Measurements from ENCODE around the gene CHRNA5. TPM values are rescaled to one million over a fixed set of nuclear protein-coding genes. Genes with fewer than 3 reads are reported as not detected.

The CHRNA5 gene
- total and polyA plus RNA-seq, 2 experiments from 2014 or later: 1.1 to 3.1 TPM

GRCh38 chr15:78633348-78633747 is 68.0 kb downstream of the CHRNA5 start:
- Histone ChIP-seq H3K4me2 (no peak overlapping the region), H3K36me3 (replicated peaks; ENCODE audit: insufficient read depth, low read depth) (no peaks in the 10 kb centered on the region), H3K4me1 (ENCODE audit: insufficient read depth) (no peaks in the 10 kb centered on the region), H3K9me2 (replicated peaks; ENCODE audit: insufficient read depth) (no peaks in the 10 kb centered on the region), H3K27ac (no peak overlapping the region), H3K27me3 (peaks cover 6% of the 10 kb centered on the region), H3K4me3 (no peak overlapping the region), H4K20me1 (ENCODE audit: insufficient read depth, poor library complexity, severe bottlenecking) (no peaks in the 10 kb centered on the region), H3K9me3 (ENCODE audit: low read depth) (no peaks in the 10 kb centered on the region), H2AFZ (no peak overlapping the region), H3K79me2 (no peaks in the 10 kb centered on the region)
- DNase-seq (ENCODE audit: low spot score): no peak
- TF ChIP-seq EZH2phosphoT487 (IDR thresholded peaks at IDR 0.05; ENCODE audit: low read depth, severe bottlenecking, unreplicated experiment) (no peak), CTCF (IDR thresholded peaks at IDR 0.05; ENCODE audit: poor library complexity) (no peak), EZH2 (IDR thresholded peaks at IDR 0.05; ENCODE audit: borderline replicate concordance) (no peak)
- WGBS (ENCODE audit: low lambda C conversion rate, missing lambda C conversion rate): 92% methylated on average over 2 of the region's 2 CpGs

- Histone ChIP-seq H2AFZ (no peak overlapping the region), H3K4me3 (no peak overlapping the region), H3K9me2 (replicated peaks; ENCODE audit: insufficient read depth) (no peaks in the 10 kb centered on the region), H3K9me3 (ENCODE audit: low read depth) (no peaks in the 10 kb centered on the region), H3K27ac (no peak overlapping the region), H4K20me1 (ENCODE audit: insufficient read depth, poor library complexity, severe bottlenecking) (no peaks in the 10 kb centered on the region), H3K27me3 (peaks cover 3% of the 10 kb centered on the region), H3K4me2 (no peak overlapping the region), H3K36me3 (replicated peaks; ENCODE audit: insufficient read depth, low read depth) (no peaks in the 10 kb centered on the region), H3K4me1 (ENCODE audit: insufficient read depth) (no peaks in the 10 kb centered on the region), H3K79me2 (no peaks in the 10 kb centered on the region)
- no peak for TF ChIP-seq CTCF (IDR thresholded peaks at IDR 0.05; ENCODE audit: poor library complexity)
- WGBS (ENCODE audit: low lambda C conversion rate, missing lambda C conversion rate): 92% methylated on average over 12 of the region's 12 CpGs
- DNase-seq (ENCODE audit: low spot score): no peak
Observed at GRCh38 chr15:78634210-78635145, 69.2 kb downstream of the CHRNA5 start.

- TF ChIP-seq EZH2phosphoT487 (IDR thresholded peaks at IDR 0.05; ENCODE audit: low read depth, severe bottlenecking, unreplicated experiment): no peak
- TF ChIP-seq EZH2 (IDR thresholded peaks at IDR 0.05; ENCODE audit: borderline replicate concordance): no peak
- no peak for TF ChIP-seq CTCF (IDR thresholded peaks at IDR 0.05; ENCODE audit: poor library complexity)
- Histone ChIP-seq H3K27ac (no peak overlapping the region), H3K79me2 (no peaks in the 10 kb centered on the region), H2AFZ (no peak overlapping the region), H3K4me1 (ENCODE audit: insufficient read depth) (peaks cover under 1% of the 10 kb centered on the region), H3K27me3 (peaks cover 3% of the 10 kb centered on the region), H3K9me3 (ENCODE audit: low read depth) (no peaks in the 10 kb centered on the region), H3K9me2 (replicated peaks; ENCODE audit: insufficient read depth) (no peaks in the 10 kb centered on the region), H3K4me2 (no peak overlapping the region), H3K36me3 (replicated peaks; ENCODE audit: insufficient read depth, low read depth) (no peaks in the 10 kb centered on the region), H4K20me1 (ENCODE audit: insufficient read depth, poor library complexity, severe bottlenecking) (no peaks in the 10 kb centered on the region), H3K4me3 (no peak overlapping the region)
- DNase-seq (ENCODE audit: low spot score): no peak
- 89% methylated on average over 10 of the region's 10 CpGs for WGBS (ENCODE audit: low lambda C conversion rate, missing lambda C conversion rate)
Observed at GRCh38 chr15:78635346-78635745, 70.0 kb downstream of the CHRNA5 start.

Measured in hepatocyte (in vitro differentiated cells).